NT2/D1 (cell line): ENCODE data around the gene CNR1.

Experiments used
- DNase-seq: peaks from one replicate; pipeline ENCODE4 v3.0.0-alpha.2; 2011; ENCODE audit warnings: low read depth, low spot score
- H3K27me3 ChIP-seq: 2 replicates; pipeline ENCODE4 v1.6.0; 2011; ENCODE audit warnings: mild to moderate bottlenecking; ENCODE audit not compliant: insufficient read length, insufficient read depth
- H3K36me3 ChIP-seq: 2 replicates; pipeline ENCODE4 v1.6.1; 2011; ENCODE audit warnings: mild to moderate bottlenecking, low read length, mixed read lengths; ENCODE audit not compliant: insufficient read depth, insufficient read length
- H3K4me1 ChIP-seq: 2 replicates; pipeline ENCODE4 v1.5.1; 2011; ENCODE audit not compliant: insufficient read depth, insufficient read length
- H3K4me3 ChIP-seq: 2 replicates; pipeline ENCODE4 v1.5.1; 2011; ENCODE audit warnings: low read depth; ENCODE audit not compliant: insufficient read length
- H3K9ac ChIP-seq: 2 replicates; pipeline ENCODE4 v1.6.0; 2011; ENCODE audit warnings: low read depth; ENCODE audit not compliant: insufficient read length
- H3K9me3 ChIP-seq: 2 replicates; pipeline ENCODE4 v1.5.1; 2011; ENCODE audit warnings: mild to moderate bottlenecking, low read length; ENCODE audit not compliant: insufficient read depth
- SUZ12 ChIP-seq: IDR thresholded peaks from 2 replicates; pipeline ENCODE4 v1.6.1; 2011; ENCODE audit not compliant: insufficient read length, insufficient read depth; ENCODE audit errors: extremely low read depth
- YY1 ChIP-seq: IDR thresholded peaks from 2 replicates; pipeline ENCODE4 v1.6.1; 2011; ENCODE audit not compliant: insufficient read length, insufficient read depth
- ZNF274 ChIP-seq: IDR thresholded peaks from 2 replicates; pipeline ENCODE4 v1.6.1; 2011; ENCODE audit warnings: mild to moderate bottlenecking, low read depth, low read length

CNR1 gene

DNA sequence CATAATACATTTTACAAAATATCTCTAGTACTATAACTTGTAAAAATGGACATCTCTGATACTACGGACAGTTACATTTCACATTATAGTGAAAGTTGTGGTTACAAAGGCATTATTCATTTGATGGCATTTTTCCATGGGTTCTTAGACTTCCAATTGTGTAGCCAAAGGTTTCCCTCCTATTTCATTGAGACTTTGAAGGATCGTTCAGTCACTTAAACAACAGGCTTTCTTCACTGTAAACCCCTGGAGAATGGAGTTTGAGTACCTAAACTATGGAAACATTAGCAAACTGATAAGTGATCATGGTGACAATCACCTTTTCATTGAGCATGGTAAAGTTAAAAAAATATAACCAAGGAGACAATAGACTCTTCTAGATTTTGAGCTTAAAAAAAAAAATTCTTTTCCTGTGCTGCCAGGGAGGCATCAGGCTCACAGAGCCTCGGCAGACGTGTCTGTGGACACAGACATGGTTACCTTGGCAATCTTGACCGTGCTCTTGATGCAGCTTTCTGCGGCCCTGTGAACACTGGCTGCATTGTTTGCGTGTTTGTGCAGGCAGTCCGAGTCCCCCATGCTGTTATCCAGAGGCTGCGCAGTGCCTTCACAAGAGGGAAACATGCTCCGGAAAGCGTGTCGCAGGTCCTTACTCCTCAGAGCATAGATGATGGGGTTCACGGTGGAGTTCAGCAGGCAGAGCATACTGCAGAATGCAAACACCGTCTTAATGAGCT, 22.6 kb downstream of the CNR1 start:
- TF ChIP-seq ZNF274 (no peak), SUZ12 (no peak), YY1 (no peak)

DNA sequence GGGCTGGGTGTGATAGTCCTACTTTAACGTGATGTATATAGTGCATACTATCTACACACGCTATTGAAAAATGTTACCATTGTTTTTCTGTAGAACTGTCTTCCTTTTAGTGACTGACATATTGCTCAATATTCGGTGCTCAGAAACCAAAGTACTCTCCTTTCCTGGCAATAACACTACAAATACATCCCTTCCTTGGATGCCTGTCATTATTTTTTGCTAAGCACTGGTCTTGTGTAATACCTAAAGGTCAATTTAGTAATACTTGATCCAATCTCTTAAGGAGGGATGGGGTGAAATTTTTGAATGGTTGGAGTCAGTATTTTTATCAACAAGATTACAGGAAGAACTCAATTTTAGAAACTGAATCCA, 23.9 kb downstream of the CNR1 start:
- no peaks in the 10 kb centered on the region for H3K27me3 ChIP-seq
- H3K4me1 ChIP-seq: no peaks in the 10 kb centered on the region
- H3K36me3 ChIP-seq: no peaks in the 10 kb centered on the region
- DNase-seq: no peak
- no peak overlapping the region for H3K4me3 ChIP-seq
- TF ChIP-seq ZNF274 (no peak), YY1 (no peak), SUZ12 (no peak)
- no peak overlapping the region for H3K9ac ChIP-seq
- no peaks in the 10 kb centered on the region for H3K9me3 ChIP-seq

More for the DNA sequence above, 22.6 kb downstream of the CNR1 start:
- Histone ChIP-seq H3K4me3 (no peak overlapping the region), H3K36me3 (no peaks in the 10 kb centered on the region), H3K9ac (no peak overlapping the region), H3K9me3 (no peaks in the 10 kb centered on the region), H3K4me1 (no peaks in the 10 kb centered on the region), H3K27me3 (no peaks in the 10 kb centered on the region)
- no peak for DNase-seq

DNA sequence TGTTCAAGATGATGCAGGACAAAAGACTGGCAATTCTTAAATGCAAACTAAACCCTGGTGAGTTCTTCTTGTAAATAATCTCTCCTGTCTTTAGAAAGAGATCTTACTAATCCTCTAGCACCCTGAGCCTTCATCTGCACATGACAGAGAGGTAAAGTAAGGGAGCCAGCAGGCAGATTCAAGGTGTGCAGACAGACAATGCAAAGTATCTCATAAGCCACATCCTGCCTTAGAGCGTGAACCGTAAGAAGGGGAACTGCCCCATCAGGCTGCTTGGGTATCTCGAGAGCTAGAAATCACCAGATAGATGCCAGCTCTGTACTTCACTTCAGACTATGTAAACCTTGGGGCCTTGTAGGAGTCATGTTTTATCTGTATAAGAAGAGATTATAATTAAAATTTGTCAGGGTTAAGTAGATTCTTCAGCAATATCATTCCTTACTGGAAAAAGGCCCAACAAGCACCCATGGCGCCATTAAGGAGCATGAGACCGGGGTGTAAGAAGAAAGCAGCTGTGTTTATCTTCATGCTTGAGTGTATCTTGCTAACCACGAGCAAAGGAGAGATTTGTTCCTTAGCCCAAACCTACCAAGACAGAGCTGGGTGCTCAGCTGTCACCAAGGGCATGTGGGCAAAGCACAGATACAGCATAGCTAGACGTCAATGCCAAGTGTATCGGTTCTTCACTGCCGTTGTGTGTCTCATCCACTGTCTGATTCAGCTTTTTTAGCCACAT, 24.4 kb downstream of the CNR1 start:
- Histone ChIP-seq H3K4me1 (no peaks in the 10 kb centered on the region), H3K9ac (no peak overlapping the region), H3K27me3 (no peaks in the 10 kb centered on the region), H3K36me3 (no peaks in the 10 kb centered on the region), H3K4me3 (no peak overlapping the region), H3K9me3 (no peaks in the 10 kb centered on the region)
- TF ChIP-seq ZNF274 (no peak), YY1 (no peak), SUZ12 (no peak)
- DNase-seq: peak; percentile 3

DNA sequence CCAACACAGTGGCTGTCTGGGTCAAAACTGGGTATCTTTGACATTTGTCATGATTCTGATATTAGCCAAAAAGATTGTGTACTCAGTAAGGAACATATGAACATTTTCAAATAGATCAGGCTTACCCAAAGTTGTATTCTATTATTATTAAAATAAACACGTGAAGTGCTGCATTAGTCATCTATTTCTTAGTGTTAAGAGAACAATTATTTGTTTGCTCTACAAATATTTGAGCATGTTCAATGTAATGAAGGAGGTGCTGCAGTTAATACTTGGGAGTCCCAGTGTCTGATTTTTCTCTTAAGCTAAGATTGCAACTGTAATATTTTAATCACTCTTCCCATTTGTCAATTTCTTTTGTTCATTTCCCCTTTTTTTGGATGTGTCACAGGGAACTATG, 28.2 kb downstream of the CNR1 start:
- no peak for DNase-seq
- Histone ChIP-seq H3K4me1 (no peaks in the 10 kb centered on the region), H3K4me3 (no peak overlapping the region), H3K9ac (no peak overlapping the region), H3K36me3 (no peaks in the 10 kb centered on the region), H3K9me3 (no peaks in the 10 kb centered on the region), H3K27me3 (no peaks in the 10 kb centered on the region)
- no peak for TF ChIP-seq ZNF274
- no peak for TF ChIP-seq YY1
- no peak for TF ChIP-seq SUZ12

DNA sequence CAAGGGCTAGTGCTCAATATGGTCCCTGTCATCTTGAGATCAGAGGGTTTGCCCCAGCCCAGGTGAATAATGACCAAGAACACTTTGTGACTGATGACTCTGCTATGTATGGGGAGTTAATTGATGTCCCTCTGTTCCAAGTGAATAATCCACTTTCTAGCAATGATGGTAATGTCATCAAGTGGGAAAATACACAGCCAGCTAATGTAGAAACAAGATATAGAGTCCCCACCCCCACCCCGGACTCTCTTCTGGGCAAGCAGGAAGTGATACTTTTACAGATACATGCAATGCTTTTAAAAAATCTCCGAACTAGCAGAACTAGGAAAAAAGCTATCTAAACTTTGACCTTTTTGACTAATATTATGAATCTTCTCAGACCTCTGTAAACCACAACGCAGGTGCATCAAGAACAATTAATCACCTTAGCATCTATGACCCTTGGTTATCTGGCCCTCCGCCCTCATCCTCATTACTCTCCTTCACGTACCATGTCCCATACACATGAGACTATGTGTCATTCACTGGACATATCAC, 30.5 kb downstream of the CNR1 start:
- H3K4me3 ChIP-seq: no peak overlapping the region
- H3K27me3 ChIP-seq: no peaks in the 10 kb centered on the region
- DNase-seq: no peak
- no peak overlapping the region for H3K9ac ChIP-seq
- TF ChIP-seq YY1 (no peak), SUZ12 (no peak), ZNF274 (no peak)
- H3K36me3 ChIP-seq: no peaks in the 10 kb centered on the region
- no peaks in the 10 kb centered on the region for H3K4me1 ChIP-seq
- no peaks in the 10 kb centered on the region for H3K9me3 ChIP-seq

DNA sequence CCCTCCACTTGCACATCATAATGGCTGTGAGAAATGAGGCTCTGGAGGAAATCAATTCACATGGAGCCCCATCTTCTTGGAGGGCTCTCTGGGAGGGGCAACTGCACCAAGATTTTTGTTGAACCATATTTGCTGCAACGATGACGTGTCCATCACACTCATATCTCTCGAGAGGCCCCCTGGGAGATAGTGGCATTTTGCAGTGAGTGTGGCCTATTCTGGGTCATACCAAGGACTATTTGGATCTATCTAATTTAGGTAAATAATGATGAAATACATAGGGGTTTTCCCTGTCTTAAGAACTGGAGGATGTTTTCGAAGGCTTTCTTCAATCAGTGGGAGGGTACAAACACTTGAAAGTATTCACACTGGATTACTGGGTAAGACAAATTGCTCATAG, 31.6 kb downstream of the CNR1 start:
- no peak for DNase-seq
- H3K9me3 ChIP-seq: no peaks in the 10 kb centered on the region
- no peak overlapping the region for H3K4me3 ChIP-seq
- no peaks in the 10 kb centered on the region for H3K27me3 ChIP-seq
- H3K4me1 ChIP-seq: no peaks in the 10 kb centered on the region
- TF ChIP-seq ZNF274: no peak
- H3K9ac ChIP-seq: no peak overlapping the region
- no peaks in the 10 kb centered on the region for H3K36me3 ChIP-seq

DNA sequence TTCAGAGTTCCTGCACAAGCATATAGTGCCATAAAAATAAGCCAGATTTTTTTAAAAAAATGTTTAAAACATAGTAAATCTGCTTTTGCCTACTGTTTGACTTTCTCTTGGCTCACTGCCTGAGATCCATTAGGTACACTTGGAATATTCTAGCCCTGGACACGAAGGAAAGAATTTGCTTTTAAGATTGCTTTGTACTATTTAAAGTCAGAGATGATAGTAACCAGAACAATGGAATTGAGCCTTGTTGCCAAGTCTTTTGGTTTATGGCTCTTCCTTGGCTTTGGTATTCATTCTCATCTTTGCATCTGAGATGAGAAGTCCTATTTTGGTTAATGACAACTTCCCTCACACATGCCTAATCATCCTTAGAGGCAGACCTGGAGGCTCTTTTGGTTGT, 32.4 kb downstream of the CNR1 start:
- H3K9ac ChIP-seq: no peak overlapping the region
- no peaks in the 10 kb centered on the region for H3K27me3 ChIP-seq
- H3K4me3 ChIP-seq: no peak overlapping the region
- no peak for DNase-seq
- no peaks in the 10 kb centered on the region for H3K4me1 ChIP-seq
- H3K9me3 ChIP-seq: no peaks in the 10 kb centered on the region
- H3K36me3 ChIP-seq: no peaks in the 10 kb centered on the region
- TF ChIP-seq SUZ12 (no peak), ZNF274 (no peak), YY1 (no peak)
